A673 (cell line): ENCODE results near the gene WDFY4. TPM values are rescaled to one million over a fixed set of nuclear protein-coding genes. Genes with fewer than 3 reads are reported as not detected.

Experiments used
- BruUV-seq: library from RNA; stranded (reverse); fragments of 400-500 nt; replicated peaks from 2 replicates; lab custom pipeline; 2021; lab: Mats Ljungman, UMichigan
- CTCF ChIA-PET: fragments of 300-600 bp; sonication (Branson Sonifier 250); formaldehyde crosslinking; loops from one replicate; lab custom pipeline; 2022; ENCODE audit warnings: antibody characterized with exemption; lab: Charles Lee
- POLR2A ChIA-PET: fragments of 300-600 bp; sonication (Branson Sonifier 250); formaldehyde crosslinking; loops from one replicate; lab custom pipeline; 2022; ENCODE audit warnings: antibody characterized with exemption; ENCODE audit not compliant: low non-redundant PET; lab: Charles Lee
- DNase-seq: peaks from one replicate; pipeline ENCODE4 v3.0.0-alpha.2; 2015; ENCODE audit warnings: low spot score
- H3K27ac ChIP-seq: fragments of 200-600 bp; sonication (generic); 2 replicates; pipeline ENCODE4 v1.5.1; 2016; ENCODE audit warnings: mixed run types, low read depth, mild to moderate bottlenecking, mixed read lengths, antibody characterized with exemption, low read length; ENCODE audit not compliant: poor library complexity, severe bottlenecking
- H3K27me3 ChIP-seq: fragments of 200-600 bp; sonication (generic); replicated peaks from 2 replicates; pipeline ENCODE4 v1.6.1; 2017; ENCODE audit warnings: mixed run types, low read depth, mild to moderate bottlenecking, mixed read lengths, antibody characterized with exemption, low read length; ENCODE audit not compliant: insufficient read depth, poor library complexity
- H3K36me3 ChIP-seq: fragments of 200-600 bp; sonication (generic); 2 replicates; pipeline ENCODE4 v1.6.1; 2016; ENCODE audit warnings: mixed run types, mild to moderate bottlenecking, mixed read lengths, antibody characterized with exemption, low read length; ENCODE audit not compliant: insufficient read depth, poor library complexity, severe bottlenecking
- H3K4me1 ChIP-seq: fragments of 200-600 bp; sonication (generic); 2 replicates; pipeline ENCODE4 v1.6.1; 2017; ENCODE audit warnings: mixed run types, mild to moderate bottlenecking, mixed read lengths, antibody characterized with exemption, low read length; ENCODE audit not compliant: insufficient read depth, poor library complexity, severe bottlenecking
- H3K4me3 ChIP-seq: fragments of 200-600 bp; sonication (generic); 2 replicates; pipeline ENCODE4 v1.5.1; 2016; ENCODE audit warnings: low read depth, mixed run types, mild to moderate bottlenecking, mixed read lengths, low read length; ENCODE audit not compliant: poor library complexity, severe bottlenecking
- H3K9me3 ChIP-seq: fragments of 200-600 bp; sonication (generic); 2 replicates; pipeline ENCODE4 v1.6.1; 2016; ENCODE audit warnings: mixed run types, low read depth, mild to moderate bottlenecking, mixed read lengths, antibody characterized with exemption, low read length; ENCODE audit not compliant: poor library complexity, severe bottlenecking
- CTCF ChIP-seq: fragments of 300-800, 200-600 bp; sonication (generic); conservative IDR thresholded peaks from 2 replicates; pipeline ENCODE4 v1.5.1; 2017; ENCODE audit warnings: low read depth, mild to moderate bottlenecking, antibody characterized with exemption, low read length, moderate library complexity, mixed read lengths
- EZH2 ChIP-seq: fragments of 200-600 bp; sonication (generic); IDR thresholded peaks from 2 replicates; pipeline ENCODE4 v1.6.1; 2017; ENCODE audit warnings: borderline replicate concordance, low read depth, mild to moderate bottlenecking, mixed read lengths, antibody characterized with exemption, low read length; ENCODE audit not compliant: poor library complexity, severe bottlenecking
- intact Hi-C: fragments of 100-400 bp; cut with micrococcal nuclease; formaldehyde crosslinking; loops from one replicate; pipeline ENCODE4 v1.10.0; 2022; ENCODE audit not compliant: unreplicated experiment
- total RNA-seq: library from RNA; stranded (reverse); gene quantifications from 2 replicates; pipeline ENCODE4 v1.2.3, GENCODE V29; 2021

The WDFY4 gene
- total RNA-seq, 1 experiment from 2014 or later, result not detected

DNA sequence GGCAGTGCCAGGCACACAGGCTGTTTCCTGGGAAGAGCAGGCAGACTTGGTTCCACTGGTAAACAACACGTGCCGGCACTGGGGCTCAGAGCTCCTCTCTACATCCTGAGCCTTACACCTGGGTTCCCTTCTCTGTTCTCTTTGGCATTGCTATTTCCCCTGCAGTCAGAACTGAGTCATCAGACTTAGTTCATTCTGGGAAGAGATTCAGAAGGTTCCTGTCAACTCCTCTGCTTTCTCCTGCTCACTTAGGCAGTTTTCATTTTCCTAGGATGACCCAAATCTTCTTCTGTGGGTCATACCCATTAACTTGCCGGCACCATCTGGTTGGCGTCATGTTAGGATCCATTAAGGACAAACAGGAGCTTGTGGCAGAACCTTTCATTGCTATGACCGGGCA is 288.4 kb downstream of the WDFY4 start:
- Histone ChIP-seq H3K4me1 (no peaks in the 10 kb centered on the region), H3K27ac (no peak overlapping the region), H3K9me3 (no peaks in the 10 kb centered on the region), H3K36me3 (no peaks in the 10 kb centered on the region), H3K27me3 (no peaks in the 10 kb centered on the region), H3K4me3 (no peak overlapping the region)
- no peak for DNase-seq
- POLR2A ChIA-PET, result no interaction called here
- BruUV-seq, result no TSS peak
- CTCF ChIA-PET, result no interaction called here
- intact Hi-C loops, result no loop called here
- TF ChIP-seq CTCF (no peak), EZH2 (no peak)

- Histone ChIP-seq H3K9me3 (no peaks in the 10 kb centered on the region), H3K4me3 (no peak overlapping the region), H3K4me1 (no peaks in the 10 kb centered on the region), H3K36me3 (no peaks in the 10 kb centered on the region), H3K27ac (no peak overlapping the region), H3K27me3 (no peaks in the 10 kb centered on the region)
- no TSS peak for BruUV-seq
- ChIA-PET CTCF (interaction anchor here (0.5 to 0.8 kb wide), 2 partner anchors 189 to 543 kb away, joined by 3 to 4 read pairs; no protein-coding TSS in a partner anchor), POLR2A (no interaction called here)
- intact Hi-C loops, result no loop called here
- DNase-seq, result no peak
- TF ChIP-seq CTCF, result no peak
- TF ChIP-seq EZH2, result no peak
Observed at GRCh38 chr10:48974510-48975156, 290.0 kb downstream of the WDFY4 start.

DNA sequence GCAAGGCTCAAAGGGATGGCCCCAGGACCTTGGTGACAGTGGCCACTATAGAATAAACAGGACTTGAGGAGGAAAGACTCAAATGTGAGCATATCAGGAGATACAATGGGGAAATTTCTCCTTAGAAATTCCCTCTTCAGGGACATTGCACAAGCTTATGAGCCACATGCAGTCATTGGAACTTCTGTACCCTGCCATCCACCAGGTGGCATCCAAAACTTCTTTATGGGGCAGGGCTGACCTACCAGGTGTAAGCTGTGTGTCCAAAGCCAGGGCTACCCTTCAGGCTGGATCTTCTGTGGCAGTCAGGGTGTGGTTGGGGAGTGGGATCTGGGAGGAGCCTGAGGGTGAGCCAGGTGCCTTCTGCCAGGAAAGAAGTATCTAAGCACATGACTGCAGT is 291.5 kb downstream of the WDFY4 start:
- DNase-seq, result no peak

More for the DNA sequence above, 291.5 kb downstream of the WDFY4 start:
- intact Hi-C loops, result no loop called here
- TF ChIP-seq EZH2 (no peak), CTCF (0 out of 2 replicates have a peak, but pooled peaks have one; percentile 23)
- ChIA-PET CTCF (no interaction called here), POLR2A (no interaction called here)
- Histone ChIP-seq H3K4me3 (no peak overlapping the region), H3K4me1 (no peaks in the 10 kb centered on the region), H3K36me3 (no peaks in the 10 kb centered on the region), H3K27me3 (peaks cover 5% of the 10 kb centered on the region), H3K9me3 (no peaks in the 10 kb centered on the region), H3K27ac (no peak overlapping the region)
- no TSS peak for BruUV-seq
